BLaER1 treated with 17β-estradiol and CSF1 and Interleukin-3, amounts not matched to agents 10 nM and 100 nM (cell line): ENCODE measurements around the gene IQCN.

Source experiments
- H3K27ac ChIP-seq, 11 experiments: shearing (Covaris generic); formaldehyde crosslinking; 2 replicates each; pipeline ENCODE4 v1.8.1; 2022
- H3K27me3 ChIP-seq, 11 experiments: shearing (Covaris generic); formaldehyde crosslinking; 2 replicates each; pipeline ENCODE4 v1.8.1; 2022
- H3K36me3 ChIP-seq, 11 experiments: shearing (Covaris generic); formaldehyde crosslinking; 2 replicates each; pipeline ENCODE4 v1.8.1; 2022
- H3K4me1 ChIP-seq, 10 experiments: shearing (Covaris generic); formaldehyde crosslinking; 2 replicates each; pipeline ENCODE4 v1.8.1; 2022
- H3K4me2 ChIP-seq, 11 experiments: shearing (Covaris generic); formaldehyde crosslinking; 2 replicates each; pipeline ENCODE4 v1.8.1; 2022
- H3K4me3 ChIP-seq, 10 experiments: shearing (Covaris generic); formaldehyde crosslinking; 2 replicates each; pipeline ENCODE4 v1.8.1; 2022
- H3K9ac ChIP-seq, 11 experiments: shearing (Covaris generic); formaldehyde crosslinking; 2 replicates each; pipeline ENCODE4 v1.8.1; 2022
- H3K9me3 ChIP-seq, 11 experiments: shearing (Covaris generic); formaldehyde crosslinking; replicated peaks in 1 of 11; 2 replicates each; pipeline ENCODE4 v1.8.1; 2022
- H4K20me1 ChIP-seq, 11 experiments: shearing (Covaris generic); formaldehyde crosslinking; 2 replicates each; pipeline ENCODE4 v1.8.1; 2022
- Cebpa-rat ChIP-seq, 11 experiments: shearing (Covaris generic); IDR thresholded peaks; 2 replicates each; pipeline ENCODE4 v1.8.1; 2022

The IQCN gene

GRCh38 chr19:18274219-18274780, at the start of gene IQCN:
IQCN (minus strand) TSS chr19:18274452; CDS start chr19:18269478, 4,974 bp downstream.
- Histone ChIP-seq H4K20me1 (peaks cover 66 to 99% (median 82%) of the 10 kb centered on the region in 11 experiments), H3K27ac (0 out of 22 replicates have a peak within 1 kb of the TSS, but pooled peaks of 1 of the 11 experiments have one; percentile 7), H3K4me1 (peaks cover 21 to 49% (median 39%) of the 10 kb centered on the region in 10 experiments), H3K4me3 (no peak within 1 kb of the TSS), H3K36me3 (peaks cover 26 to 56% (median 45%) of the 10 kb centered on the region in 11 experiments), H3K4me2 (peak within 1 kb of the TSS in 6 of 11 experiments; percentile 17 to 77 (median 56); a peak in 11 of 22 replicates), H3K9ac (peak within 1 kb of the TSS in 4 of 11 experiments; percentile 5 to 48 (median 27); a peak in 2 of 22 replicates), H3K27me3 (no peaks in the 10 kb centered on the region), H3K9me3 (no peaks in the 10 kb centered on the region)
- TF ChIP-seq Cebpa-rat (IDR thresholded peaks at IDR 0.05): no peak

- peak within 1 kb of the TSS; percentile 88 to 100 (median 97) for H3K4me2 ChIP-seq
Measured at GRCh38 chr19:18322759-18323460, 48.7 kb upstream of the IQCN start, which contains the start of gene LSM4. LSM4 (minus strand) TSS chr19:18323076; CDS start chr19:18323020, 56 bp downstream.

DNA sequence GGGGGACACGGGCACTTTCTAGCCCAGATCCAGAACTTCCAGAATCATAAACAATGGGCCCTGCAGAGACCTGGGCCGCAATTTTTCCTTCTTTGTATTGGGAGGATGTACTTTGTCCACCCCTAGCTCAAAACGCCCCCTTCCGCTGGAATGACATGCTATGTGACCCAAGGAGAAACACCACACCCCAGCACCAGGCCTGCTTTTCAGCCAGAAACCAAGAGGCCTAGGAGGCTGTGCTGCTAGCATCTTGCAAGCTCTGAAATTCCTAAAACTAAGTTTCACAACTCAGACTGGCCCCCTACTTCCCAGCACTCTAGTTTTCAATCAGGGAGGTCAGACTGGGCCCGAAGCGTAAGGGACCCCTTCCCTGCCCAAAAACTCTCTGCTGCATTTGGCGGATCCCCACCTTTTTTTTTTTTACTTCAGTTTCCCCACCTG, 48.1 kb upstream of the IQCN start:
- peaks cover 56 to 66% (median 64%) of the 10 kb centered on the region in 10 experiments for H3K4me1 ChIP-seq
- H3K9me3 ChIP-seq: no peaks in the 10 kb centered on the region
- H4K20me1 ChIP-seq: no peaks in the 10 kb centered on the region
- peaks cover 0 to 19% (median 6%) of the 10 kb centered on the region in 11 experiments; a peak in 6 of 22 replicates for H3K36me3 ChIP-seq
- peak overlapping the region; percentile 82 to 98 (median 92) for H3K9ac ChIP-seq
- H3K4me2 ChIP-seq: peak overlapping the region; percentile 88 to 100 (median 97)
- H3K4me3 ChIP-seq: peak overlapping the region; percentile 68 to 91 (median 84)
- H3K27me3 ChIP-seq: no peaks in the 10 kb centered on the region
- no peak for TF ChIP-seq Cebpa-rat (IDR thresholded peaks at IDR 0.05)
- H3K27ac ChIP-seq: peak overlapping the region; percentile 62 to 99 (median 96); a peak in 21 of 22 replicates

More at GRCh38 chr19:18322759-18323460, 48.7 kb upstream of the IQCN start, which contains the start of gene LSM4:
- Histone ChIP-seq H3K27ac (peak within 1 kb of the TSS; percentile 62 to 99 (median 96); a peak in 21 of 22 replicates), H4K20me1 (no peaks in the 10 kb centered on the region), H3K4me3 (peak within 1 kb of the TSS; percentile 68 to 91 (median 84)), H3K9me3 (no peaks in the 10 kb centered on the region), H3K36me3 (peaks cover 0 to 19% (median 6%) of the 10 kb centered on the region in 11 experiments; a peak in 6 of 22 replicates), H3K27me3 (no peaks in the 10 kb centered on the region), H3K9ac (peak within 1 kb of the TSS; percentile 82 to 98 (median 92)), H3K4me1 (peaks cover 50 to 60% (median 58%) of the 10 kb centered on the region in 10 experiments)
- no peak for TF ChIP-seq Cebpa-rat (IDR thresholded peaks at IDR 0.05)

GRCh38 chr19:18321734-18322102, 47.5 kb upstream of the IQCN start:
- H3K27ac ChIP-seq: peak overlapping the region; percentile 62 to 99 (median 96); a peak in 21 of 22 replicates
- H3K4me3 ChIP-seq: peak overlapping the region; percentile 68 to 91 (median 84)
- H3K9me3 ChIP-seq: no peaks in the 10 kb centered on the region
- no peaks in the 10 kb centered on the region for H4K20me1 ChIP-seq
- H3K9ac ChIP-seq: peak overlapping the region; percentile 82 to 98 (median 92)
- H3K27me3 ChIP-seq: no peaks in the 10 kb centered on the region
- H3K4me1 ChIP-seq: peaks cover 62 to 72% (median 70%) of the 10 kb centered on the region in 10 experiments
- peak in 3 of 11 experiments; percentile 52 to 85 (median 69); a peak in 6 of 22 replicates for TF ChIP-seq Cebpa-rat (IDR thresholded peaks at IDR 0.05)
- H3K36me3 ChIP-seq: peaks cover 0 to 19% (median 6%) of the 10 kb centered on the region in 11 experiments; a peak in 6 of 22 replicates
- peak overlapping the region; percentile 88 to 100 (median 97) for H3K4me2 ChIP-seq

DNA sequence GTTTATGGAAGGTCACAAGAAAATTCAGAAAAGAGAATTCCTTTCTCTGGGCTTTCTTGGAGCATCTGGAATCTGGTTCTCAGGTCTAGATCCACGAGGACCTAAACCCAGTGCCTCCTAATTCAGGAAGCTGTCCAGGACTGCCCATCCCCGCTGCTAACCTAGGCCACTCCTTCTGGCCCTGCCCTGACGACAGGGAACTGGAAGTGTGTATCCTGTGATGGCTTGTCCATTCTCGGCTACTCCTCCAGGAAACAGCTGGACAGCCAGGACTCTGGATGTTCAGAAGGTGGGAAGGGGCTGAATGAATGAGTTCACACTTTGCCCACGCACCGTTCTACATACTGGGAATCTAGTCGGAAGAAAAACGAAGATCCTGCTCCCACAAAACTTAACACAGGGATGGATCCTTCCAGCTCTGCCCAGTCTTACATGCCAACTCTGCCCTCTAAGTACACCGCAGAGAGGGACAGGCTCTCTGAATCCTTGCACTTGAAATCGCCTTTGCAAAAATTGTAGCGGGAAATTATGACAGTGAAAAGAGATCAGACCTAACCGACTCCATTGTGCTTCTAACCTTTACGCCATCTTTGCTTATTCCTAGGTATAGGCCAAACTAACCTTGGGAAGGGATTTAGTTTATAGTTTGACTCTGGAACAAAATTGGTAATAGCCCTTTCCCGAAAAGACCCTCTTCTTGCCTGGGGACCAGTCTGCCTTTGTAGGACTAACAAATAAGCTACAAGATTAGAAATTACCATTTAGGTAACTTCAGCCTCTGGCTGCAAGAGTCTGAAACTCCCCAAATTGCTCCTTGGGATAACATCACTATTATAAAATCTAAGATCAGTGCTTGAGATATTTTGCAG, 46.8 kb upstream of the IQCN start:
- TF ChIP-seq Cebpa-rat (IDR thresholded peaks at IDR 0.05): no peak
- Histone ChIP-seq H3K4me2 (peak overlapping the region; percentile 88 to 100 (median 97)), H3K9me3 (no peaks in the 10 kb centered on the region), H4K20me1 (no peaks in the 10 kb centered on the region), H3K27me3 (no peaks in the 10 kb centered on the region), H3K27ac (peak overlapping the region; percentile 62 to 99 (median 96); a peak in 21 of 22 replicates), H3K4me1 (peaks cover 68 to 78% (median 76%) of the 10 kb centered on the region in 10 experiments), H3K9ac (peak overlapping the region; percentile 82 to 98 (median 92)), H3K36me3 (peaks cover 0 to 19% (median 6%) of the 10 kb centered on the region in 11 experiments; a peak in 6 of 22 replicates), H3K4me3 (peak overlapping the region; percentile 68 to 91 (median 84); a peak in 18 of 20 replicates)

- peak overlapping the region in 2 of 10 experiments; percentile 9 to 16; a peak in 2 of 20 replicates for H3K4me3 ChIP-seq
- H3K9ac ChIP-seq: peak overlapping the region; percentile 82 to 98 (median 92); a peak in 20 of 22 replicates
- H3K4me2 ChIP-seq: peak overlapping the region; percentile 88 to 100 (median 97)
- peak overlapping the region; percentile 29 to 99 (median 96); a peak in 21 of 22 replicates for H3K27ac ChIP-seq
- H3K4me1 ChIP-seq: peaks cover 73 to 90% (median 88%) of the 10 kb centered on the region in 10 experiments
- no peak for TF ChIP-seq Cebpa-rat (IDR thresholded peaks at IDR 0.05)
- no peaks in the 10 kb centered on the region for H4K20me1 ChIP-seq
- no peaks in the 10 kb centered on the region for H3K27me3 ChIP-seq
- H3K36me3 ChIP-seq: peaks cover under 1 to 33% (median 13%) of the 10 kb centered on the region in 11 experiments; a peak in 18 of 22 replicates
- no peaks in the 10 kb centered on the region for H3K9me3 ChIP-seq
Measured at GRCh38 chr19:18319591-18320135, 45.4 kb upstream of the IQCN start.

- peak overlapping the region; percentile 5 to 61 (median 50); a peak in 16 of 20 replicates for H3K4me3 ChIP-seq
- no peaks in the 10 kb centered on the region for H3K9me3 ChIP-seq
- peaks cover 11 to 48% (median 28%) of the 10 kb centered on the region in 11 experiments for H3K36me3 ChIP-seq
- peak overlapping the region; percentile 68 to 99 (median 96) for H3K27ac ChIP-seq
- peaks cover 66 to 78% (median 76%) of the 10 kb centered on the region in 10 experiments for H3K4me1 ChIP-seq
- TF ChIP-seq Cebpa-rat (IDR thresholded peaks at IDR 0.05): no peak
- peak overlapping the region; percentile 88 to 100 (median 97) for H3K4me2 ChIP-seq
- no peaks in the 10 kb centered on the region for H3K27me3 ChIP-seq
- H3K9ac ChIP-seq: peak overlapping the region; percentile 68 to 98 (median 92)
- no peaks in the 10 kb centered on the region for H4K20me1 ChIP-seq
Measured at GRCh38 chr19:18317961-18318800, 43.9 kb upstream of the IQCN start.
